ENCODE data around the gene IARS2. TPM values are rescaled to one million over a fixed set of nuclear protein-coding genes. Genes with fewer than 3 reads are reported as not detected.

Gene IARS2
- total and polyA plus RNA-seq, 2 donors (not counting 1 experiment from before 2014, with no cell fraction given), result 8.8 to 35.6 TPM

DNA sequence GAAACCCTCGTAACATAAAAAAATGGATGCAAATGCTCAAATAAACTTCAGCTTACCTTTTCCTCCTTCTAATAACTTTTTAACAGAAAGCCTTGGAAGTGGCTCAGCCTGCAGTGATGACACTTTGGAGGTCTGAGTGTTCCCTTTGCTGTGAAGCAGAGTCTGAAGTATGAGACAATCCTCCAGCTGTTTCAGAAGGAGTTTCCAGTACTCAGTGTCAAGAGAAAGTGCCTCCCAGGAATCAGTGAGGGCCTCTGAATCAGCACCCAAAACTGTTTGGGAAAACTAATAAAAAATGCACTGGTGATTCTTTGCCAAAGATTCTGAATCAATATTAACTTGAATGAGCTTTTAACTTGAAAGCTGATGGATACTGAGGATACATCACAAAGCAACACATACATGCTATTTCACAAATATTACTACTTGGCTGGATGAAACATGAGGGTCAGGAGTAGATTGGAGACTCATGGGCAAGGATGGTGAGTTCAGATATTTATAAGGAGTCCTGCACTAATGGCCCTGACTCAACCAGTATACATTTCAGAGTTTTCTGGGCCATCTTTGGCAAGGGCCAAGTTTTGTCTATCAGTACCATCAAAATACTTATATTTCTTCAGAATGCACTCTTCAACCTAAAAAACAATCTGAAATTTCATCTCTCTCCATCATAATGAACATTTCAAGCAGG lies 77.0 kb downstream of the IARS2 start:
- Mint-ChIP-seq H3K27ac (no peak overlapping the region), H3K4me3 (no peak overlapping the region), H3K4me1 (no peaks in the 10 kb centered on the region), H3K9me3 (ENCODE audit: insufficient read depth) (no peaks in the 10 kb centered on the region), H3K27me3 (no peaks in the 10 kb centered on the region)
- ATAC-seq (ENCODE audit: low read depth) (no peak), DNase-seq (no peak)
- Histone ChIP-seq H3K27me3 (replicated peaks in 1 of 4; ENCODE audit: control extremely low read depth in 1 of 4, control insufficient read depth in 3 of 4, insufficient read depth in 4 of 4, low read length in 3 of 4) (no peaks in the 10 kb centered on the region), H3K27ac (ENCODE audit: low read length in 2 of 2) (no peak overlapping the region), H4K20me1 (ENCODE audit: control insufficient read depth, insufficient read depth, low read length, poor library complexity, severe bottlenecking) (no peaks in the 10 kb centered on the region), H3K36me3 (replicated peaks in 1 of 2; ENCODE audit: control extremely low read depth in 1 of 2, control insufficient read depth in 1 of 2, extremely low read depth in 1 of 2, insufficient read depth in 2 of 2, low read length in 1 of 2) (peaks cover 20 to 62% of the 10 kb centered on the region in 2 experiments), H3K4me3 (ENCODE audit: control extremely low read depth in 1 of 5, extremely low read depth in 1 of 5, insufficient read depth in 1 of 5, low read depth in 2 of 5, low read length in 4 of 5) (no peak overlapping the region), H2AFZ (ENCODE audit: insufficient read depth, low read depth, low read length, poor library complexity, severe bottlenecking) (no peak overlapping the region), H3K79me2 (ENCODE audit: control insufficient read depth, insufficient read depth, low read length) (no peaks in the 10 kb centered on the region), H3K4me2 (replicated peaks; ENCODE audit: low read depth, low read length, poor library complexity, severe bottlenecking) (no peak overlapping the region), H3K4me1 (ENCODE audit: control insufficient read depth in 2 of 2, insufficient read depth in 2 of 2, low read length in 2 of 2) (no peaks in the 10 kb centered on the region), H3K9me3 (ENCODE audit: control extremely low read depth in 1 of 3, control insufficient read depth in 2 of 3, insufficient read depth in 1 of 3, low read length in 2 of 3) (no peaks in the 10 kb centered on the region), H3K9ac (ENCODE audit: low read length) (no peak overlapping the region)
- ChIA-PET CTCF (interaction anchor here (0.6 kb wide), 1 partner anchor 27 kb away, joined by 3 read pairs; no protein-coding TSS in a partner anchor), POLR2A (no interaction called here)
- intact Hi-C loops (cut with micrococcal nuclease), result no loop called here
- no CpG with 5 or more reads among the region's 1 CpG for WGBS (ENCODE audit: insufficient coverage)
- no peak for TF ChIP-seq EZH2 (IDR thresholded peaks at IDR 0.05; ENCODE audit: borderline replicate concordance, insufficient read depth, low read depth, low read length, poor library complexity, severe bottlenecking)
- TF ChIP-seq, protein P1, sequence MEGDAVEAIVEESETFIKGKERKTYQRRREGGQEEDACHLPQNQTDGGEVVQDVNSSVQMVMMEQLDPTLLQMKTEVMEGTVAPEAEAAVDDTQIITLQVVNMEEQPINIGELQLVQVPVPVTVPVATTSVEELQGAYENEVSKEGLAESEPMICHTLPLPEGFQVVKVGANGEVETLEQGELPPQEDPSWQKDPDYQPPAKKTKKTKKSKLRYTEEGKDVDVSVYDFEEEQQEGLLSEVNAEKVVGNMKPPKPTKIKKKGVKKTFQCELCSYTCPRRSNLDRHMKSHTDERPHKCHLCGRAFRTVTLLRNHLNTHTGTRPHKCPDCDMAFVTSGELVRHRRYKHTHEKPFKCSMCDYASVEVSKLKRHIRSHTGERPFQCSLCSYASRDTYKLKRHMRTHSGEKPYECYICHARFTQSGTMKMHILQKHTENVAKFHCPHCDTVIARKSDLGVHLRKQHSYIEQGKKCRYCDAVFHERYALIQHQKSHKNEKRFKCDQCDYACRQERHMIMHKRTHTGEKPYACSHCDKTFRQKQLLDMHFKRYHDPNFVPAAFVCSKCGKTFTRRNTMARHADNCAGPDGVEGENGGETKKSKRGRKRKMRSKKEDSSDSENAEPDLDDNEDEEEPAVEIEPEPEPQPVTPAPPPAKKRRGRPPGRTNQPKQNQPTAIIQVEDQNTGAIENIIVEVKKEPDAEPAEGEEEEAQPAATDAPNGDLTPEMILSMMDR (IDR thresholded peaks at IDR 0.05), result no peak

DNA sequence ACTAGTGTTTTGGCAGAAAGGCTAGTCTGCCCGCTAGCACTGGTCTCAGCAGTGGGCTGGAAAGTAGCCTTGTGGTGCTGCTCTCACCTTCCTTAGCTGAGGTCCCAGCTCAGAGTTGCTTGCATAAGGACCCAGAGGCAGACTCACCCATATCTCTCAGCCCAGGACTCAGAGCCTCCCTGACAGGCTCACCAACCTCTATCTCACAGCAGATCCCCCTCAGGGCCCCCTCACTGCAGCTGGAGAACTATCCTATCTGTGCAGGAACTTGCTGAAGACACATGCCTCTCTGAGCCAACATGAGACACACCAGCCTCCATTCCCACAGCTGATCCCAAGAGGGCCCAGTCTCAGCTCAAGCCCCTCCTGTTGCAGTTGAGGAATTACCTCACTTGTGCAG lies 82.6 kb downstream of the IARS2 start:
- Histone ChIP-seq H4K20me1 (ENCODE audit: control insufficient read depth, insufficient read depth, low read length, poor library complexity, severe bottlenecking) (no peaks in the 10 kb centered on the region), H3K79me2 (ENCODE audit: control insufficient read depth, insufficient read depth, low read length) (no peaks in the 10 kb centered on the region), H3K9ac (ENCODE audit: low read length) (no peak overlapping the region), H3K4me1 (ENCODE audit: control insufficient read depth in 2 of 2, insufficient read depth in 2 of 2, low read length in 2 of 2) (no peaks in the 10 kb centered on the region), H3K27ac (ENCODE audit: low read length in 2 of 2) (no peak overlapping the region), H3K4me2 (replicated peaks; ENCODE audit: low read depth, low read length, poor library complexity, severe bottlenecking) (no peak overlapping the region), H3K4me3 (ENCODE audit: control extremely low read depth in 1 of 5, extremely low read depth in 1 of 5, insufficient read depth in 1 of 5, low read depth in 2 of 5, low read length in 4 of 5) (no peak overlapping the region), H3K36me3 (replicated peaks in 1 of 2; ENCODE audit: control extremely low read depth in 1 of 2, control insufficient read depth in 1 of 2, extremely low read depth in 1 of 2, insufficient read depth in 2 of 2, low read length in 1 of 2) (peaks cover 18 to 51% of the 10 kb centered on the region in 2 experiments), H3K9me3 (ENCODE audit: control extremely low read depth in 1 of 3, control insufficient read depth in 2 of 3, insufficient read depth in 1 of 3, low read length in 2 of 3) (peaks cover 0 to 1% (median 0%) of the 10 kb centered on the region in 3 donors), H2AFZ (ENCODE audit: insufficient read depth, low read depth, low read length, poor library complexity, severe bottlenecking) (no peak overlapping the region), H3K27me3 (replicated peaks in 1 of 4; ENCODE audit: control extremely low read depth in 1 of 4, control insufficient read depth in 3 of 4, insufficient read depth in 4 of 4, low read length in 3 of 4) (no peaks in the 10 kb centered on the region)
- Mint-ChIP-seq H3K4me3 (no peak overlapping the region), H3K27me3 (no peaks in the 10 kb centered on the region), H3K9me3 (ENCODE audit: insufficient read depth) (no peaks in the 10 kb centered on the region), H3K4me1 (no peaks in the 10 kb centered on the region), H3K27ac (no peak overlapping the region)
- TF ChIP-seq, protein P1 (IDR thresholded peaks at IDR 0.05), result no peak
- TF ChIP-seq EZH2 (IDR thresholded peaks at IDR 0.05; ENCODE audit: borderline replicate concordance, insufficient read depth, low read depth, low read length, poor library complexity, severe bottlenecking), result no peak
- intact Hi-C loops (cut with micrococcal nuclease), result no loop called here
- ChIA-PET CTCF (no interaction called here), POLR2A (no interaction called here)
- ATAC-seq (ENCODE audit: low read depth) (no peak), DNase-seq (no peak)
- 94% methylated on average over 1 of the region's 1 CpG for WGBS (ENCODE audit: insufficient coverage)
